HepG2 (cell line): ENCODE measurements around the gene NTMT1. TPM values are rescaled to one million over a fixed set of nuclear protein-coding genes. Genes with fewer than 3 reads are reported as not detected.

ENCODE experiments used
- ASH2L ChIP-seq: fragments of 300-600, 200-600 bp; sonication (generic); IDR thresholded peaks from 2 replicates; pipeline ENCODE4 v1.7.0; 2017; ENCODE audit warnings: low read depth, mild to moderate bottlenecking, moderate library complexity, mixed read lengths, low read length; ENCODE audit not compliant: insufficient read length
- FOSL2 ChIP-seq: sonication (generic); formaldehyde crosslinking; IDR thresholded peaks from 2 replicates; pipeline ENCODE4 v1.4.0; 2020; ENCODE audit warnings: missing genetic modification reagents
- FOXP1 ChIP-seq, 2 experiments: fragments of 450-650 bp in 1 of 2; IDR thresholded peaks; 2 replicates each; pipeline ENCODE4 v1.6.1; 2017 to 2018; ENCODE audit warnings: antibody characterized with exemption in 1 of 2
- GABPA ChIP-seq, 2 experiments: IDR thresholded peaks; 2 replicates each; pipeline ENCODE4 v1.6.1; 2011 to 2016; ENCODE audit warnings: low read depth in 2 of 2, low read length in 1 of 2, missing biosample characterization in 1 of 2, missing genetic modification characterization in 1 of 2
- HDAC2 ChIP-seq: sonication (generic); formaldehyde crosslinking; IDR thresholded peaks from 2 replicates; pipeline ENCODE4 v1.4.0; 2020; ENCODE audit warnings: missing genetic modification reagents
- KDM5A ChIP-seq: fragments of 200-600 bp; sonication (generic); IDR thresholded peaks from 2 replicates; pipeline ENCODE4 v1.7.0; 2018; ENCODE audit warnings: antibody characterized with exemption, mild to moderate bottlenecking, low read length, borderline replicate concordance
- MED13 ChIP-seq: sonication (generic); formaldehyde crosslinking; IDR thresholded peaks from 2 replicates; pipeline ENCODE4 v1.5.0; 2020; ENCODE audit warnings: missing genetic modification reagents
- MEF2D ChIP-seq: sonication (generic); formaldehyde crosslinking; IDR thresholded peaks from 2 replicates; pipeline ENCODE4 v1.5.1; 2020; ENCODE audit warnings: mild to moderate bottlenecking, missing genetic modification reagents
- MEIS1 ChIP-seq: sonication (generic); formaldehyde crosslinking; IDR thresholded peaks from 2 replicates; pipeline ENCODE4 v1.9.0; 2021; ENCODE audit warnings: mild to moderate bottlenecking, missing genetic modification reagents, moderate library complexity, borderline replicate concordance
- PATZ1 ChIP-seq: sonication (generic); formaldehyde crosslinking; IDR thresholded peaks from 2 replicates; pipeline ENCODE4 v1.4.0; 2020; ENCODE audit warnings: missing genetic modification reagents
- RARA ChIP-seq: IDR thresholded peaks from 2 replicates; pipeline ENCODE4 v1.6.1; 2016; ENCODE audit warnings: missing genetic modification reagents, missing compliant biosample characterization
- RFX5 ChIP-seq: IDR thresholded peaks from 2 replicates; pipeline ENCODE4 v1.6.1; 2011; ENCODE audit warnings: low read depth, low read length, improper control_type of control experiment
- WIZ ChIP-seq: sonication (generic); formaldehyde crosslinking; IDR thresholded peaks from 2 replicates; pipeline ENCODE4 v1.5.1; 2020; ENCODE audit warnings: mild to moderate bottlenecking, missing genetic modification reagents
- YY1 ChIP-seq: IDR thresholded peaks from 2 replicates; pipeline ENCODE4 v1.6.1; 2011; ENCODE audit warnings: low read length, low read depth, moderate library complexity, mild to moderate bottlenecking; ENCODE audit not compliant: insufficient read depth, insufficient replicate concordance
- ZFX ChIP-seq: sonication (generic); formaldehyde crosslinking; IDR thresholded peaks from 2 replicates; pipeline ENCODE4 v1.4.0; 2020; ENCODE audit warnings: mild to moderate bottlenecking, low read depth, missing genetic modification reagents, moderate library complexity
- ZNF331 ChIP-seq: sonication (generic); formaldehyde crosslinking; IDR thresholded peaks from 2 replicates; pipeline ENCODE4 v1.4.0; 2020; ENCODE audit warnings: missing genetic modification reagents
- ZNF501 ChIP-seq: sonication (generic); formaldehyde crosslinking; IDR thresholded peaks from 2 replicates; pipeline ENCODE4 v1.5.1; 2020; ENCODE audit warnings: mild to moderate bottlenecking, moderate library complexity, missing genetic modification reagents
- ZNF775 ChIP-seq: sonication (generic); formaldehyde crosslinking; IDR thresholded peaks from 2 replicates; pipeline ENCODE4 v1.4.0; 2020; ENCODE audit warnings: missing genetic modification reagents, mild to moderate bottlenecking, moderate library complexity, borderline replicate concordance
- ZSCAN31 ChIP-seq: sonication (generic); formaldehyde crosslinking; IDR thresholded peaks from 2 replicates; pipeline ENCODE4 v1.5.0; 2020; ENCODE audit warnings: low read depth, mild to moderate bottlenecking, missing genetic modification reagents
- polyA plus RNA-seq, 8 experiments: library from polyadenylated mRNA; depleted of rRNA in 3 of 8; stranded (reverse) in 7 of 8; unstranded in 1 of 8; fragments of >200 nt; fragmentation: Illumina TruSeq in 4 of 8; extraction: Trizol in 4 of 8; gene quantifications; 2 replicates each; pipeline versions ENCODE4 v1.2.1 to v1.2.3, GENCODE V29; 2011 to 2016; ENCODE audit warnings: low read depth in 4 of 8, missing spikeins in 1 of 8, mixed read lengths in 1 of 8; ENCODE audit not compliant: insufficient read depth in 1 of 8
- total RNA-seq, 5 experiments: library from RNA; depleted of rRNA; stranded (reverse); fragments of >200 nt; fragmentation: Illumina TruSeq; extraction: Trizol; gene quantifications; 2 replicates each; pipeline ENCODE4 v1.2.3, GENCODE V29; 2016; ENCODE audit warnings: low read depth in 1 of 5
- TF ChIP-seq, protein P1 (sequence below): sonication (generic); formaldehyde crosslinking; IDR thresholded peaks from 2 replicates; pipeline ENCODE4 v1.4.0; 2020; ENCODE audit warnings: missing genetic modification reagents, mild to moderate bottlenecking, borderline replicate concordance
- TF ChIP-seq, protein P2 (sequence below): sonication (generic); formaldehyde crosslinking; conservative IDR thresholded peaks from 2 replicates; pipeline ENCODE4 v1.4.0; 2020; ENCODE audit warnings: missing genetic modification reagents
- TF ChIP-seq, protein P3 (sequence below), 2 experiments: sonication (generic) in 1 of 2; formaldehyde crosslinking in 1 of 2; IDR thresholded peaks; 2 replicates each; pipeline versions ENCODE4 v1.4.0 to v1.6.1; 2018 to 2020; ENCODE audit warnings: missing genetic modification reagents in 2 of 2, borderline replicate concordance in 1 of 2, low read depth in 1 of 2, mild to moderate bottlenecking in 1 of 2, missing biosample characterization in 1 of 2

The NTMT1 gene
- total and polyA plus RNA-seq, 2 of the 13 experiments (the other 11 are each of a cell fraction or from before 2014, with no cell fraction given), result 49.1 to 53.8 TPM

DNA sequence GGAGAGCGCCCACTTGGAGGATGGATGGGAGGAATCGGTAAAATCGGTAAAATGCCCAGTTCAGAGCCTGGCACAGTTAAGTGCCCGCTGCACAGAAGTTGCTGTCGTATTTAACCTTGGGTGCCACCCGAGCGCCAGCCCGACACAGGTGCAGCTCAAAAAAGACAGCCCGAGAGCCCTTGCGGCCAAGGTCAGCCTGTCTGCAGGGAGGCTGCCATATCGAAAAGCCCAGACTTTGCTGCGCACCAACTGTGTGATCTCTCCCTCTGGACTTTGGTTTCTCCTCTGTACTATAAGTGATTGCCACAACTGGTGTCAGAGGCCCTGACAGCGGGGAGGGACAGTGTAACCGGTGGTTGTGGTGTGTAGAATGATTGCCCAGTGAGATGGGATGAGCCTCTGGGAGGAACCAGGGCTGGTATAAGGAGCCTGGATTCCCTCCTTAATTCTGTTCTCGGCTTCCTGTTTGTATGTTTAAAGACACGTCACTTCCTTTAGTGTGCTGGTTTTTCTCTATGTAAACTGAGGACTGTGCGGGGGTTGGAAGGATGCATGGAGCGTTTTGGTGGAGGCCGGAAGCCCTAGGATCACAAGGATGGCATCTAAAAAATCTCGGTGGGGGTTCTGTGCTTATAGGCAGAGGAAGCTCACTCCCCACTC, 792 bp downstream of the NTMT1 start (continued):
- TF ChIP-seq ZSCAN31 (CRISPR knock-in tag) (0 out of 2 replicates have a peak, but pooled peaks have one; percentile 1), MED13 (peak; percentile 71), FOXP1 (IDR thresholded peaks at IDR 0.05) (no peak), FOXP1 (CRISPR knock-in tag; IDR thresholded peaks at IDR 0.05) (no peak), ASH2L (peak; percentile 19), RARA (CRISPR knock-in tag) (peak; percentile 36; the same call in 1 of the 2 replicates), ZNF501 (CRISPR knock-in tag) (peak; percentile 62; the same call in 1 of the 2 replicates), RFX5 (no peak), GABPA (IDR thresholded peaks at IDR 0.05; ENCODE audit: low read depth, low read length) (no peak; the same call in 1 of the 2 replicates), GABPA (CRISPR knock-in tag; IDR thresholded peaks at IDR 0.05; ENCODE audit: low read depth) (peak; percentile 78), ZNF775 (CRISPR knock-in tag) (no peak), HDAC2 (CRISPR knock-in tag) (peak; percentile 36; the same call in 1 of the 2 replicates), MEIS1 (CRISPR knock-in tag) (0 out of 2 replicates have a peak, but pooled peaks have one; percentile 26), PATZ1 (CRISPR knock-in tag) (peak; percentile 42), ZFX (CRISPR knock-in tag) (peak; percentile 30), YY1 (peak; percentile 62), FOSL2 (CRISPR knock-in tag) (0 out of 2 replicates have a peak, but pooled peaks have one; percentile 8), WIZ (CRISPR knock-in tag) (0 out of 2 replicates have a peak, but pooled peaks have one; percentile 4), KDM5A (peak; percentile 50; the same call in 1 of the 2 replicates), MEF2D (CRISPR knock-in tag) (no peak), ZNF331 (CRISPR knock-in tag) (0 out of 2 replicates have a peak, but pooled peaks have one; percentile 12)
- TF ChIP-seq, protein P1, sequence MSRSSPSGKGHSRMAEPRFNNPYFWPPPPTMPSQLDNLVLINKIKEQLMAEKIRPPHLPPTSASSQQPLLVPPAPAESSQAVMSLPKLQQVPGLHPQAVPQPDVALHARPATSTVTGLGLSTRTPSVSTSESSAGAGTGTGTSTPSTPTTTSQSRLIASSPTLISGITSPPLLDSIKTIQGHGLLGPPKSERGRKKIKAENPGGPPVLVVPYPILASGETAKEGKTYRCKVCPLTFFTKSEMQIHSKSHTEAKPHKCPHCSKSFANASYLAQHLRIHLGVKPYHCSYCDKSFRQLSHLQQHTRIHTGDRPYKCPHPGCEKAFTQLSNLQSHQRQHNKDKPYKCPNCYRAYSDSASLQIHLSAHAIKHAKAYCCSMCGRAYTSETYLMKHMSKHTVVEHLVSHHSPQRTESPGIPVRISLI (CRISPR knock-in tag), result no peak
- TF ChIP-seq, protein P2, sequence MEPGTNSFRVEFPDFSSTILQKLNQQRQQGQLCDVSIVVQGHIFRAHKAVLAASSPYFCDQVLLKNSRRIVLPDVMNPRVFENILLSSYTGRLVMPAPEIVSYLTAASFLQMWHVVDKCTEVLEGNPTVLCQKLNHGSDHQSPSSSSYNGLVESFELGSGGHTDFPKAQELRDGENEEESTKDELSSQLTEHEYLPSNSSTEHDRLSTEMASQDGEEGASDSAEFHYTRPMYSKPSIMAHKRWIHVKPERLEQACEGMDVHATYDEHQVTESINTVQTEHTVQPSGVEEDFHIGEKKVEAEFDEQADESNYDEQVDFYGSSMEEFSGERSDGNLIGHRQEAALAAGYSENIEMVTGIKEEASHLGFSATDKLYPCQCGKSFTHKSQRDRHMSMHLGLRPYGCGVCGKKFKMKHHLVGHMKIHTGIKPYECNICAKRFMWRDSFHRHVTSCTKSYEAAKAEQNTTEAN (CRISPR knock-in tag), result 0 out of 2 replicates have a peak, but pooled peaks have one; percentile 48
- TF ChIP-seq, protein P3, sequence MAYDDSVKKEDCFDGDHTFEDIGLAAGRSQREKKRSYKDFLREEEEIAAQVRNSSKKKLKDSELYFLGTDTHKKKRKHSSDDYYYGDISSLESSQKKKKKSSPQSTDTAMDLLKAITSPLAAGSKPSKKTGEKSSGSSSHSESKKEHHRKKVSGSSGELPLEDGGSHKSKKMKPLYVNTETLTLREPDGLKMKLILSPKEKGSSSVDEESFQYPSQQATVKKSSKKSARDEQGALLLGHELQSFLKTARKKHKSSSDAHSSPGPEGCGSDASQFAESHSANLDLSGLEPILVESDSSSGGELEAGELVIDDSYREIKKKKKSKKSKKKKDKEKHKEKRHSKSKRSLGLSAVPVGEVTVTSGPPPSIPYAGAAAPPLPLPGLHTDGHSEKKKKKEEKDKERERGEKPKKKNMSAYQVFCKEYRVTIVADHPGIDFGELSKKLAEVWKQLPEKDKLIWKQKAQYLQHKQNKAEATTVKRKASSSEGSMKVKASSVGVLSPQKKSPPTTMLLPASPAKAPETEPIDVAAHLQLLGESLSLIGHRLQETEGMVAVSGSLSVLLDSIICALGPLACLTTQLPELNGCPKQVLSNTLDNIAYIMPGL (CRISPR knock-in tag; IDR thresholded peaks at IDR 0.05; ENCODE audit: borderline replicate concordance in 1 of 2, low read depth in 1 of 2), result peak in 1 of 2 experiments; percentile 59; a peak in 2 of 4 replicates
